ENCODE measurements around the gene NRL. TPM values are rescaled to one million over a fixed set of nuclear protein-coding genes. Genes with fewer than 3 reads are reported as not detected.
A peak's percentile ranks its signal among the peaks of the same experiment; 100 is the strongest.

Gene NRL
- total and polyA plus RNA-seq, 4 donors, result 1.5 to 3.2 (median 2.8) TPM

DNA sequence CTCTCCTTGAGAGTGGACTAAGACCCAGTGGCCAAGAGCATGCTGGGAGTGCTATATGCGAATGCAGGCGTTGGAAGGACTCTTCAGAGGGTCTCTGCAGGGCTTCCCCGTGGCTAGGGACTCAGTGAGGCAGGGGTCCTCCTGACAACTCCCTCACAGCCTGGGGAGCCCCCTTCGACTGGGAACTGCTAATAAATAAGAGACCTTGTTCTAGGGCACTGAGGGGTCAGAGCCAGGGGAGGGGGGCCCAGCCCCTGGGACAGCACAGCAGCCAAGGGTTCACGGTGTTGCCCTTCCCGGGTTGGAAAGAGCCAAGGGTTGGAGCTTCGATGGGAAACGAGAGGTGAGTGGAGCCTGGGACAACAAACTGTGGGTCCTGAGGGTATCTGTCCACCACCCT, 49.3 kb downstream of the NRL start:
- DNase-seq (ENCODE audit: low spot score), result no peak

DNA sequence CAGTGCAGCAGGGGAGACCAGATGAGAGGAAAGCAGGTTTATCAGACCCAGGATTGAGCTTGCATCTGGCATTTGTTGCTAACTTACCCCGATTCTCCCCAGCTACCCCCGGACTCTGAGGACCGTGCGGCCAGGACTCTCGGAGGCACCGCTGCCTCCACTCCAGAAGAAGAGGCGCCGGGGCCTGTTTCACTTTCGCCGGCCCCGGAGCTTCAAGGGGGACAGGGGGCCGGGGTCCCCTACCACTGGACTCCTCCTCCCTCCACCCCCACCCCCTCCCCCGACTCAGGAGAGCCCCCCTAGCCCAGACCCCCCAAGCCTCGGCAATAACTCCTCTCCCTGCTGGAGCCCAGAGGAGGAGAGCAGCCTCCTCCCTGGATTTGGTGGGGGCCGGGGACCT, 49.9 kb downstream of the NRL start:
- no peak for DNase-seq (ENCODE audit: low spot score)
- WGBS, result 87% methylated on average over 15 of the region's 15 CpGs
- Histone ChIP-seq H3K27me3 (ENCODE audit: control insufficient read depth in 4 of 4, insufficient read depth in 4 of 4, low read length in 3 of 4) (no peaks in the 10 kb centered on the region), H3K27ac (ENCODE audit: low read depth in 1 of 2, low read length in 2 of 2) (no peak overlapping the region), H3K9ac (ENCODE audit: low read depth in 1 of 2, low read length in 2 of 2) (no peak overlapping the region), H3K4me1 (ENCODE audit: control insufficient read depth in 4 of 4, insufficient read depth in 4 of 4, low read length in 3 of 4) (peaks cover 40 to 81% (median 68%) of the 10 kb centered on the region in 4 donors), H3K4me3 (ENCODE audit: low read depth in 1 of 3, low read length in 3 of 3) (no peak overlapping the region), H3K9me3 (ENCODE audit: control insufficient read depth in 4 of 4, low read length in 3 of 4) (no peaks in the 10 kb centered on the region), H3K36me3 (ENCODE audit: control insufficient read depth in 4 of 4, insufficient read depth in 3 of 4, low read depth in 1 of 4, low read length in 3 of 4) (no peaks in the 10 kb centered on the region)
- TF ChIP-seq TAF1 (conservative IDR thresholded peaks at IDR 0.05) (no peak), FOXA1 (IDR thresholded peaks at IDR 0.05) (no peak), HNF4A (conservative IDR thresholded peaks at IDR 0.05) (no peak), JUND (IDR thresholded peaks at IDR 0.05) (no peak), NR2F2 (IDR thresholded peaks at IDR 0.05) (no peak), RAD21 (IDR thresholded peaks at IDR 0.05) (no peak), HNF4G (IDR thresholded peaks at IDR 0.05) (no peak), EGR1 (IDR thresholded peaks at IDR 0.05; ENCODE audit: low read depth in 2 of 2) (no peak), SP1 (IDR thresholded peaks at IDR 0.05) (no peak), RXRA (IDR thresholded peaks at IDR 0.05) (no peak), GABPA (IDR thresholded peaks at IDR 0.05 in 1 of 2, conservative IDR thresholded peaks at IDR 0.05 in 1 of 2) (no peak), YY1 (IDR thresholded peaks at IDR 0.05) (no peak), FOXA2 (IDR thresholded peaks at IDR 0.05) (no peak)
- TF ChIP-seq, protein P1, sequence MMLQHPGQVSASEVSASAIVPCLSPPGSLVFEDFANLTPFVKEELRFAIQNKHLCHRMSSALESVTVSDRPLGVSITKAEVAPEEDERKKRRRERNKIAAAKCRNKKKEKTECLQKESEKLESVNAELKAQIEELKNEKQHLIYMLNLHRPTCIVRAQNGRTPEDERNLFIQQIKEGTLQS (IDR thresholded peaks at IDR 0.05), result no peak
- TF ChIP-seq, protein P2, sequence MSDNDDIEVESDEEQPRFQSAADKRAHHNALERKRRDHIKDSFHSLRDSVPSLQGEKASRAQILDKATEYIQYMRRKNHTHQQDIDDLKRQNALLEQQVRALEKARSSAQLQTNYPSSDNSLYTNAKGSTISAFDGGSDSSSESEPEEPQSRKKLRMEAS (IDR thresholded peaks at IDR 0.05), result no peak
- TF ChIP-seq, protein P3, sequence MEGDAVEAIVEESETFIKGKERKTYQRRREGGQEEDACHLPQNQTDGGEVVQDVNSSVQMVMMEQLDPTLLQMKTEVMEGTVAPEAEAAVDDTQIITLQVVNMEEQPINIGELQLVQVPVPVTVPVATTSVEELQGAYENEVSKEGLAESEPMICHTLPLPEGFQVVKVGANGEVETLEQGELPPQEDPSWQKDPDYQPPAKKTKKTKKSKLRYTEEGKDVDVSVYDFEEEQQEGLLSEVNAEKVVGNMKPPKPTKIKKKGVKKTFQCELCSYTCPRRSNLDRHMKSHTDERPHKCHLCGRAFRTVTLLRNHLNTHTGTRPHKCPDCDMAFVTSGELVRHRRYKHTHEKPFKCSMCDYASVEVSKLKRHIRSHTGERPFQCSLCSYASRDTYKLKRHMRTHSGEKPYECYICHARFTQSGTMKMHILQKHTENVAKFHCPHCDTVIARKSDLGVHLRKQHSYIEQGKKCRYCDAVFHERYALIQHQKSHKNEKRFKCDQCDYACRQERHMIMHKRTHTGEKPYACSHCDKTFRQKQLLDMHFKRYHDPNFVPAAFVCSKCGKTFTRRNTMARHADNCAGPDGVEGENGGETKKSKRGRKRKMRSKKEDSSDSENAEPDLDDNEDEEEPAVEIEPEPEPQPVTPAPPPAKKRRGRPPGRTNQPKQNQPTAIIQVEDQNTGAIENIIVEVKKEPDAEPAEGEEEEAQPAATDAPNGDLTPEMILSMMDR (IDR thresholded peaks at IDR 0.05; ENCODE audit: low read depth, low read length, missing input control), result no peak
- TF ChIP-seq, protein P4, sequence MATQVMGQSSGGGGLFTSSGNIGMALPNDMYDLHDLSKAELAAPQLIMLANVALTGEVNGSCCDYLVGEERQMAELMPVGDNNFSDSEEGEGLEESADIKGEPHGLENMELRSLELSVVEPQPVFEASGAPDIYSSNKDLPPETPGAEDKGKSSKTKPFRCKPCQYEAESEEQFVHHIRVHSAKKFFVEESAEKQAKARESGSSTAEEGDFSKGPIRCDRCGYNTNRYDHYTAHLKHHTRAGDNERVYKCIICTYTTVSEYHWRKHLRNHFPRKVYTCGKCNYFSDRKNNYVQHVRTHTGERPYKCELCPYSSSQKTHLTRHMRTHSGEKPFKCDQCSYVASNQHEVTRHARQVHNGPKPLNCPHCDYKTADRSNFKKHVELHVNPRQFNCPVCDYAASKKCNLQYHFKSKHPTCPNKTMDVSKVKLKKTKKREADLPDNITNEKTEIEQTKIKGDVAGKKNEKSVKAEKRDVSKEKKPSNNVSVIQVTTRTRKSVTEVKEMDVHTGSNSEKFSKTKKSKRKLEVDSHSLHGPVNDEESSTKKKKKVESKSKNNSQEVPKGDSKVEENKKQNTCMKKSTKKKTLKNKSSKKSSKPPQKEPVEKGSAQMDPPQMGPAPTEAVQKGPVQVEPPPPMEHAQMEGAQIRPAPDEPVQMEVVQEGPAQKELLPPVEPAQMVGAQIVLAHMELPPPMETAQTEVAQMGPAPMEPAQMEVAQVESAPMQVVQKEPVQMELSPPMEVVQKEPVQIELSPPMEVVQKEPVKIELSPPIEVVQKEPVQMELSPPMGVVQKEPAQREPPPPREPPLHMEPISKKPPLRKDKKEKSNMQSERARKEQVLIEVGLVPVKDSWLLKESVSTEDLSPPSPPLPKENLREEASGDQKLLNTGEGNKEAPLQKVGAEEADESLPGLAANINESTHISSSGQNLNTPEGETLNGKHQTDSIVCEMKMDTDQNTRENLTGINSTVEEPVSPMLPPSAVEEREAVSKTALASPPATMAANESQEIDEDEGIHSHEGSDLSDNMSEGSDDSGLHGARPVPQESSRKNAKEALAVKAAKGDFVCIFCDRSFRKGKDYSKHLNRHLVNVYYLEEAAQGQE (IDR thresholded peaks at IDR 0.05), result no peak
- TF ChIP-seq, protein P5, sequence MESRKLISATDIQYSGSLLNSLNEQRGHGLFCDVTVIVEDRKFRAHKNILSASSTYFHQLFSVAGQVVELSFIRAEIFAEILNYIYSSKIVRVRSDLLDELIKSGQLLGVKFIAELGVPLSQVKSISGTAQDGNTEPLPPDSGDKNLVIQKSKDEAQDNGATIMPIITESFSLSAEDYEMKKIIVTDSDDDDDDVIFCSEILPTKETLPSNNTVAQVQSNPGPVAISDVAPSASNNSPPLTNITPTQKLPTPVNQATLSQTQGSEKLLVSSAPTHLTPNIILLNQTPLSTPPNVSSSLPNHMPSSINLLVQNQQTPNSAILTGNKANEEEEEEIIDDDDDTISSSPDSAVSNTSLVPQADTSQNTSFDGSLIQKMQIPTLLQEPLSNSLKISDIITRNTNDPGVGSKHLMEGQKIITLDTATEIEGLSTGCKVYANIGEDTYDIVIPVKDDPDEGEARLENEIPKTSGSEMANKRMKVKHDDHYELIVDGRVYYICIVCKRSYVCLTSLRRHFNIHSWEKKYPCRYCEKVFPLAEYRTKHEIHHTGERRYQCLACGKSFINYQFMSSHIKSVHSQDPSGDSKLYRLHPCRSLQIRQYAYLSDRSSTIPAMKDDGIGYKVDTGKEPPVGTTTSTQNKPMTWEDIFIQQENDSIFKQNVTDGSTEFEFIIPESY (IDR thresholded peaks at IDR 0.05), result no peak

More for the DNA sequence above, 49.3 kb downstream of the NRL start:
- no peak for TF ChIP-seq EGR1 (IDR thresholded peaks at IDR 0.05; ENCODE audit: low read depth in 2 of 2)
- no peak for TF ChIP-seq HNF4G (IDR thresholded peaks at IDR 0.05)
- TF ChIP-seq, protein P3 (IDR thresholded peaks at IDR 0.05; ENCODE audit: low read depth, low read length, missing input control), result no peak
- TF ChIP-seq, protein P2 (IDR thresholded peaks at IDR 0.05), result no peak
- no peak for TF ChIP-seq RAD21 (IDR thresholded peaks at IDR 0.05)
- no peak for TF ChIP-seq FOXA1 (IDR thresholded peaks at IDR 0.05)
- no peak for TF ChIP-seq YY1 (IDR thresholded peaks at IDR 0.05)
- TF ChIP-seq FOXA2 (IDR thresholded peaks at IDR 0.05), result no peak
- TF ChIP-seq RXRA (IDR thresholded peaks at IDR 0.05), result no peak
- Histone ChIP-seq H3K4me1 (ENCODE audit: control insufficient read depth in 4 of 4, insufficient read depth in 4 of 4, low read length in 3 of 4) (peaks cover 38 to 76% (median 66%) of the 10 kb centered on the region in 4 donors), H3K9ac (ENCODE audit: low read depth in 1 of 2, low read length in 2 of 2) (no peak overlapping the region), H3K36me3 (ENCODE audit: control insufficient read depth in 4 of 4, insufficient read depth in 3 of 4, low read depth in 1 of 4, low read length in 3 of 4) (no peaks in the 10 kb centered on the region), H3K4me3 (ENCODE audit: low read depth in 1 of 3, low read length in 3 of 3) (peak overlapping the region in 1 of 3 donors; percentile 13), H3K27ac (ENCODE audit: low read depth in 1 of 2, low read length in 2 of 2) (peak overlapping the region; percentile 20 to 35), H3K27me3 (ENCODE audit: control insufficient read depth in 4 of 4, insufficient read depth in 4 of 4, low read length in 3 of 4) (no peaks in the 10 kb centered on the region), H3K9me3 (ENCODE audit: control insufficient read depth in 4 of 4, low read length in 3 of 4) (no peaks in the 10 kb centered on the region)
- WGBS, result 45% methylated on average over 8 of the region's 8 CpGs
